ENCODE results near the gene LRTM2.

DNA sequence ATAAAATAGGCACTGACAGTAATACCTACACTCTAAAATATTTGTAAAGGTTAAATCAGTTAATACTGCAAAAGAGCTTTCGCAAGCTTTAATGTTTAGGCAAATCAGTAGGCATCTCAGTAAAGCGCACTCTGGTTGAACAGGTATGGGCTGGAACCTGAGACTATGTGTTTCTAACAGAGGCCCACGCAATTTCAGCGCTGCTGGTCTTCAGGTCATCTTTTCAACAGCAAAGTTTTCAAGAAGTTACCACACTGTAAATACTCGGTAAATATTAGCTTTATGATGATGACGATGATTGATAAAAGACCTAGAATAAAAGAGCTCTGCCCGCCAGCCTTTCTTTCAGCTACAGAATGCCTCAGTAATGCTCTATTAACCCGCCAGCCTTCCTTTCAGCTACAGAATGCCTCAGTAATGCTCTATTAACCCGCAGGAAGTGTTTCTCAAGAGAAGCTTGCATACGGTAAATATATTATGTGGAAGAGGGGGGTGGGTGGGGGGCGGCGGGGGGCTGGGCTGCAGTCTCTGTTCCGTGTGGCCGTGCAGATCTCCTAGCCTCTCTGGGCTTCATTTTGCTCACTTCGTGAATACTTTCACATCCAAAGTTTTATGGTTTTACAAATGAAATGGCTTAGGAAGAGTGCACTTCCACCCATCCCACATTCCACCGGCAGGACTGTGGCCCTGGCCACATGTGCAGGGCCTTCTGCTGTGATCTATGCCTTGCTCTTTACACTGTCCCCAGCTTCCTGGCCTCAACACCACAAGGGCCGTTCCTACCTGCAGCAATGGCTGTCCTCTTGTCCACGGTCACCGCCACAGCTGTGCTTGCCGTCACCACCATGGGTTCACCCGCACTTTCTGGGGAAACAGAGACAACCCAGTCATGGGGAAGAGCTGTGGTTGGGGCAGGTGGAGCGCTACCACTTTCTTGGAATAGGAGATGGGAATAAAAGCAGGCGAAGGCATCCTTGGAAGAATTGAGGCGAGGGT lies 19.9 kb downstream of the LRTM2 start:
- TF ChIP-seq POLR2A (IDR thresholded peaks at IDR 0.05; ENCODE audit: low read depth, low read length) (no peak), POLR2AphosphoS5 (IDR thresholded peaks at IDR 0.05; ENCODE audit: low read depth, low read length) (no peak)
